ENCODE data around the gene C19orf33. TPM values are rescaled to one million over a fixed set of nuclear protein-coding genes. Genes with fewer than 3 reads are reported as not detected.

C19orf33 gene
- total and polyA plus RNA-seq, 2 of the 8 experiments (the other 6 are each of a cell fraction or from before 2014, with no cell fraction given): 6.0 to 36.0 TPM

DNA sequence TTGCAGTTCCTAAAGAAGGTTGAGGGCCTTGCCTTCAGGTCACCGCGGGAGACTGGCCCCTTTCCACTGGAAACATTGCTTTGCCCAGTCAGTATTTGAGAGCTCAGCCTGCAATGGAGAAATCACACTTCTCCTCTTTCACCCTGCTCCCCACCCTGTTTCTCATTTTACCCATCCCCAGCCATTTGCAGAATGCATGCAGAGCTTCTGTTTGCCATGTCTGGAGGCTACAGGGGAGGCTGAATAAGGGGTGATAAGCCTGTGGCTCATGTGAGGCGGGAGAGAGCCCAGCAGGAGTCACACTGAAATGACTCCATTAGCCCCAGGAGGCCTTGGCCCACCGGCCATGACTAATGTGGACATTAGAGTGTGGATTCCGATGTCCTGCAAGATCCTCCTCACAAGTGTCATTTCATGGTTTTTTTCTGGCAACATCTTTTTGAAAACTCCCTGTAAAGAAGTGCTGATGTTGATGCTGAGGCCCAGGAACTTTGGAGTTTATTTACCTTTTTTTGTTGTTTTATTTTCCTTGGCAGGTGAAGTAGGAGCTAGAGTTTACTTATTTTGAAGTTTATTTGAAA is 33.4 kb upstream of the C19orf33 start:
- peaks cover 14 to 27% of the 10 kb centered on the region in 2 experiments for H4K20me1 ChIP-seq (replicated peaks in 1 of 2; ENCODE audit: control insufficient read depth in 1 of 2, insufficient read depth in 2 of 2, low read length in 2 of 2)
- peaks cover 19% of the 10 kb centered on the region for H3K79me1 ChIP-seq (ENCODE audit: low read depth, low read length)
- H3K56ac ChIP-seq (replicated peaks; ENCODE audit: insufficient read length, low read depth, low read length): no peak overlapping the region
- no peak overlapping the region for H2BK20ac ChIP-seq (ENCODE audit: low read length)
- no peaks in the 10 kb centered on the region; the same call in 1 of the 2 replicates for H3K23me2 ChIP-seq (ENCODE audit: low read depth, low read length)
- peaks cover 10 to 23% (median 13%) of the 10 kb centered on the region in 4 experiments for H3K4me1 ChIP-seq (replicated peaks in 1 of 4; ENCODE audit: control insufficient read depth in 3 of 4, insufficient read depth in 4 of 4, low read length in 3 of 4)
- no peak overlapping the region for H3K9ac ChIP-seq (replicated peaks in 1 of 4; ENCODE audit: extremely low read depth in 1 of 4, low read depth in 3 of 4, low read length in 3 of 4)
- no peak overlapping the region for H4K5ac ChIP-seq (ENCODE audit: insufficient read length, low read depth, low read length)
- no peak overlapping the region for H2BK12ac ChIP-seq (ENCODE audit: low read depth, low read length)
- H3K79me2 ChIP-seq (ENCODE audit: control insufficient read depth in 1 of 2, insufficient read depth in 2 of 2, low read length in 2 of 2): peaks cover 32 to 96% of the 10 kb centered on the region in 2 experiments
- no peaks in the 10 kb centered on the region for H3K27me3 ChIP-seq (replicated peaks in 1 of 4; ENCODE audit: control insufficient read depth in 3 of 4, extremely low read depth in 1 of 4, insufficient read depth in 3 of 4, low read length in 3 of 4)
- H3K4me2 ChIP-seq (ENCODE audit: insufficient read depth in 1 of 2, low read depth in 2 of 2, low read length in 2 of 2): 0 out of 4 replicates have a peak overlapping the region, but pooled peaks of 1 of the 2 experiments have one; percentile 11
- no peak overlapping the region for H3K23ac ChIP-seq (ENCODE audit: insufficient read length)
- WGBS, 2 experiments (ENCODE audit: extremely low coverage in 1 of 2, insufficient coverage in 1 of 2, insufficient read length in 1 of 2, insufficient replicate concordance in 2 of 2, low coverage in 1 of 2, low lambda C conversion rate in 2 of 2, missing lambda C conversion rate in 1 of 2): 86% methylated on average over 5 of the region's 5 CpGs; no CpG with 5 or more reads in 1 of the 2 experiments
- no peak overlapping the region for H2BK120ac ChIP-seq (replicated peaks; ENCODE audit: low read depth, low read length)
- no peak overlapping the region for H3K18ac ChIP-seq (ENCODE audit: extremely low read depth, low read length)
- no peak overlapping the region for H4K91ac ChIP-seq (replicated peaks; ENCODE audit: insufficient read length, low read length)
- H3K27ac ChIP-seq (ENCODE audit: low read depth, low read length): no peak overlapping the region
- no peak overlapping the region for H2AFZ ChIP-seq (ENCODE audit: low read length)
- TF ChIP-seq NANOG (IDR thresholded peaks at IDR 0.05; ENCODE audit: insufficient read depth, low read depth, low read length, poor library complexity, severe bottlenecking) (no peak), FOSL1 (IDR thresholded peaks at IDR 0.05; ENCODE audit: insufficient read depth, low read depth, low read length) (no peak), CEBPB (IDR thresholded peaks at IDR 0.05; ENCODE audit: low read depth, low read length) (no peak), SIRT6 (IDR thresholded peaks at IDR 0.05; ENCODE audit: low read length) (no peak), CHD1 (IDR thresholded peaks at IDR 0.05; ENCODE audit: low read depth, low read length) (no peak), JUN (IDR thresholded peaks at IDR 0.05; ENCODE audit: low read depth, low read length) (no peak), SIX5 (IDR thresholded peaks at IDR 0.05; ENCODE audit: low read depth, low read length) (no peak), POU5F1 (IDR thresholded peaks at IDR 0.05; ENCODE audit: low read depth, low read length) (no peak), GTF2F1 (IDR thresholded peaks at IDR 0.05; ENCODE audit: borderline replicate concordance, low read depth, low read length) (no peak), SAP30 (IDR thresholded peaks at IDR 0.05; ENCODE audit: insufficient read depth, insufficient replicate concordance, low read length) (no peak), MAX (IDR thresholded peaks at IDR 0.05) (no peak), GABPA (IDR thresholded peaks at IDR 0.05; ENCODE audit: borderline replicate concordance, insufficient read depth, low read length) (no peak), TAF7 (optimal IDR thresholded peaks at IDR 0.05; ENCODE audit: borderline replicate concordance, low read depth, low read length) (no peak)
- H3K9me3 ChIP-seq (ENCODE audit: insufficient read depth in 2 of 2, low read depth in 1 of 2, low read length in 1 of 2): no peaks in the 10 kb centered on the region
- H2BK5ac ChIP-seq (ENCODE audit: low read depth, low read length): no peak overlapping the region
- H2AK5ac ChIP-seq (ENCODE audit: low read depth, low read length): no peak overlapping the region
- H2BK15ac ChIP-seq (ENCODE audit: low read length): no peak overlapping the region
- ChIA-PET POLR2A (ENCODE audit: partially characterized antibody) (interaction anchor here (1.2 to 2.3 kb wide), 3 partner anchors 10 to 19 kb away, joined by 5 to 7 read pairs (median 7); no protein-coding TSS in a partner anchor), CTCF (ENCODE audit: partially characterized antibody) (interaction anchor here (0.6 to 8.6 kb wide), 13 partner anchors 9 to 45 kb away, joined by 3 to 84 read pairs (median 5); partner anchors contain the start of genes C19orf33 and PPP1R14A)
- H3K4ac ChIP-seq (replicated peaks; ENCODE audit: insufficient read length, low read depth, low read length): no peak overlapping the region
- no peak overlapping the region for H4K8ac ChIP-seq (ENCODE audit: extremely low read depth, insufficient read depth, low read length)
- H3K14ac ChIP-seq (ENCODE audit: insufficient read length): no peak overlapping the region
- H3K36me3 ChIP-seq (ENCODE audit: control insufficient read depth in 2 of 4, insufficient read depth in 4 of 4, low read length in 3 of 4): peaks cover 0 to 5% (median 2%) of the 10 kb centered on the region in 4 experiments; a peak in 1 of 8 replicates
- H3K4me3 ChIP-seq (ENCODE audit: extremely low read depth in 1 of 4, insufficient read depth in 2 of 4, low read depth in 3 of 4, low read length in 4 of 4): no peak overlapping the region
- FAIRE-seq (no peak), DNase-seq (ENCODE audit: low read depth in 1 of 2, low spot score in 2 of 2) (no peak)

All from H1 (cell line).